NCI-H2107 treated with DMSO at 0.1 percent for 48 hours (cell line): Measurements from ENCODE around the gene PYGM.
A peak's percentile ranks its signal among the peaks of the same experiment; 100 is the strongest.

Experiments used
- DNase-seq: peaks from one replicate; lab custom pipeline; 2025; ENCODE audit not compliant: unreplicated experiment; lab: John Stamatoyannopoulos, UW

The PYGM gene

DNA sequence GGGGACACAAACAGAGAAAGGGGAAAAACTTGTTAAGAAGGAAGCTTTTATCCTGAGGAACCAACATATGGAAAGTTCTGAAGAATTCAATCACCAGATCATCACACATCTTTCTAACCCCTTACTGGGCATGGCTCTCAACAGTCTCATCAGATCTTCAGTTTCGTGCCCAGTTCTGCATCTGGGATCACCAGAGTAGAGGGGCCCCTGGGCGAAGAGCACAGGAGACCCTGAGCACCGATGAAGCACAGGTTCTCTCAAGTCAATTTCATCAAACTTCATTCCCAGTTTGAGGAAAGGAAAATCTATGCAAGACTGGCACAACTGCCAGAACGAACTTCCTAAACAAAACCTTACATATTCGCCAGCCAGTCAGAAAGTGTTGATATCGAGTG, 8.5 kb upstream of the PYGM start:
- DNase-seq = no peak

DNA sequence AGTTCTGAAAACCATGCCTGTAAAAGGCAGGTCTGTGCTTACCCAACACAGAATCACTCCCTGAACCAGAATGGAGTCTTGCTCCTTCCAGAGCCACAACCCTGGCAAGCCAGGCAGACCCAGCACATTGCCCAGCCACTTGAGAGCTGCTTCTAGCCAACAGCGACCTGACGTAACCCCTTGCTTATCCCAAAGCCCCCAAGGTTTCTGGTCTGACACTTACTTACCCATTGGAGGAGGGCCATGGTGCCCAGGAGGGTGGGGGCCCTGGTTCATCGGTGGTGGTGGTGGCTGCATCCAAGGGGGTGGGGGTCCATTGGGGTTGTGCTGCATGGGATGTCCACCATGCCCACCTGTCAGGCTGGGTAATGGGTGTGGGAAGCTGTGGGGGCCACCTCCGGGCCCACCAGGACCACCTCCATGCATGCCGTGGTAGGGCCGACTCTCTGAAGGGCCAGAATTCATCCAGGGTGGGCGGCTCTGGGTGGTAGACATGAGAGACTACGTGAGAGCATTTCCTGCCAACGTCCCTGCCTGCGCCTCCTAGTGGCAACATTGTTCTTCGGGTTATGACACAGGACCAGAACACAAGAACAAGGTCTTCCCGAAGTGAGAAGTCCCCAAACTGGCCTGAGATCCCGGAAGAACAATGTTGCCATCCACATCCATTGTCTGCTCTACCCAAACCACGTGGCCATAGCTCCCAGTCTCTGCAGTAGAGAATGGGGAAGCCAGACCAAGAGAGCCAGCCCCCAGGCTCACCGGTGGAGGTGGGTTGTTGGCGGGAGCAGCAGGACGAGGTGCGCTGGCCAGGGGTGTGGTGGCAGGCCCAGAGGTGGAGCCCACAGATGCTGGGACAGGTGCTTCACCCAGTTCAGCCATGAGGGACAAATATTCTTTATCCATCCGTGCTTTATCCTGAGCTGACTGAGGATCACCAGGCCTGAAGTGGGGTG, 7.8 kb upstream of the PYGM start:
- DNase-seq = no peak

DNA sequence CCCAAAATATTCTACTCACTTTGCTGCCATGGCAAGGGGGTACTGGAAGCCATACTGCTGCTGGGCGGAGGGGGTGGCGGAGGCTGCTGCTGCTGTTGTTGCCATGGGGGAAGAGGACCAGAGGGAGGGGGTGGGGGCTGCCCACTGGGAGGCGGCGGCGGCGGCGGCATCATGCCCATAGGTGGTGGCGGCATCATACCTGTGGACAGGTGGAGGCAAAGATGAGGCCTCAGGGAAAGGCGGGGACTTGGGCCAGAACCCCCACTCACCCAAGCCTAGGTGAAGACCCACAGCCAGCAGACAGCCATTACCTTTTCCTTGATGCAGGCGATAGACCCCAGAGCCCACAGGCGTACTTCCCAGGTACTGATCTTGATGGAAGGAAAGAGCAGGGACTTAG, 7.1 kb upstream of the PYGM start:
- DNase-seq = no peak

DNA sequence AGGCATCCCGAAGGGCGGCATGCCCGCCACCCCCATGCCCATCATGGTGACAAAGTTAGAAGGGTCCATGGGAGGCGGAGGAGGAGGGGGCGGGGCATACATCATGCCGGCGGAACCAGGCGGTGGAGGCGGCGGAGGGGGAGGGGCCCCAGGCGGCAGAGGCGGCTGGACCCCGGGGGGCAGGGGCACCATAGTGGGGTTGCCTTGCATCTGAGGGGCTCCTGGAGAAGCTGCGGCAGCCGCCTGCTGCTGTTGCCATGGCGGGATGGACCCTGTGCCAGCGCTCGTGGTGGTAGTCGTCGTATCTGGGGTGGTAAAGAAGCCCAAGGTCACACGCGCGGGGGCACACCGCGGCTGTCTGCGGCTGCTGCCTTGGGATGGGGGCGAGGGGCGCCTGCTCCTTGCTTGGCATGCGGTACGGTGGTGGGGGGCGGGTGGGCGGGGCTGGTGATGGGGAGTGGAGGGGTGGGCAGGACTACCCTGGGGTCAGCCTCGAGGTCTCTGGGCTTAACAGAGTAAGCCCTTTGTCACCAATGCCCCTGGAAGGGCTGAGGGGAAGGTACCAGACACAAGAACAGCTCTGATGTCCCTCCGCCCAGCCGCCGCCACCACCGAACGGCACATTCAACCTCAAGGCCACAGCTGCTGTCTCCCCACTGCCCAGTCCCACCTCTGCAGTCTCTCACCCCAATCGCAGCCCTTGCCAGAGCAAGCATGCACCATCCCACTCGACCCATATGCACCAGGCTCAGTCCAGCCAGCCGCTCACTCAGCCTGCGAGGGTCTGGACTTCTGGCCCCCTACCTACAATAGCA, 6.3 kb upstream of the PYGM start:
- DNase-seq = no peak

DNA sequence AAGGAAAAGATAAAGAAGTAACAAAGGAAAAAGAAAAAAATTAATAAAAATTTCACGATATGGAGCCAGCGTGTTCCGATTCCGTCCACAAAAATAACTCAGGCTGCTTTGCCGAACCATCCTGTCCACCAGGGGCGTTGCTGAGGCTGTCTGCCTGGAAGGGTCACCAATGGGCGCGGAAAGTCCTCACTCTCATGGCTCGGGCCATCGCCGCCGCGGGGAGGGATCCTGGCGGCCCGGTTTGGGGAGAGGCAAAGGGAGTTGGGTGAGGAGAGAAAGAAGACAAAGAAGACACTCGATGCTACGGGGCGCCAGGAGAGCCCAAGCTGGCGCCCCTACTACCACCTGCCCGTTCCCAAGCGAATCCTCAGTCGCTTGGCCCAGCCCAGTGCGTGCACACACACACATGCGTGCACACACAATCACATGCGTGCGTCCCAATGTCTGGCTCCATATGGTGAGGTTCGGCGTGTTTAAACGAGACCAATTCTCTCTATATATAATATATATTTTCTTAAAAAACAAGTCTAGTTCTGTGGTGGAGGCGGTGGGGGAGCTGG, 5.6 kb upstream of the PYGM start:
- DNase-seq = no peak

DNA sequence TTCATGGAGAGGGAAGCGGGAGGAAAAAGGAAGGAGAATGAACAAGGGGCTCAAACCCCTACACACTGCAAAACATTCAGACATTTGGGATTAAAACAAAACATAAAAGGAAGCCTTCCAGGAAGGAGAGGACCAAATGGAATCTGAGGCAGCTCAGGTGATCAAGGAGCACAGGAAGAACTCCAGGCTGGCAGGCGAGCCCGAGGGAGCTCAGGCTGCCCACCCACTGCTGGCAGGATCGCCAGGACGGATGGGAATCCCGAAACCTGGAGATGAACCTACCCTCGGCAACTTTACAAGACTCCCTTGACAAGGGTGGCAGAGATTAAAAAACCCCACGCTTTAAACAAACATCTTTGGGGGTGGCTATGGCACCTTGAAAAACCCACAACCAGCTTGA, 5.0 kb upstream of the PYGM start:
- no peak for DNase-seq

DNA sequence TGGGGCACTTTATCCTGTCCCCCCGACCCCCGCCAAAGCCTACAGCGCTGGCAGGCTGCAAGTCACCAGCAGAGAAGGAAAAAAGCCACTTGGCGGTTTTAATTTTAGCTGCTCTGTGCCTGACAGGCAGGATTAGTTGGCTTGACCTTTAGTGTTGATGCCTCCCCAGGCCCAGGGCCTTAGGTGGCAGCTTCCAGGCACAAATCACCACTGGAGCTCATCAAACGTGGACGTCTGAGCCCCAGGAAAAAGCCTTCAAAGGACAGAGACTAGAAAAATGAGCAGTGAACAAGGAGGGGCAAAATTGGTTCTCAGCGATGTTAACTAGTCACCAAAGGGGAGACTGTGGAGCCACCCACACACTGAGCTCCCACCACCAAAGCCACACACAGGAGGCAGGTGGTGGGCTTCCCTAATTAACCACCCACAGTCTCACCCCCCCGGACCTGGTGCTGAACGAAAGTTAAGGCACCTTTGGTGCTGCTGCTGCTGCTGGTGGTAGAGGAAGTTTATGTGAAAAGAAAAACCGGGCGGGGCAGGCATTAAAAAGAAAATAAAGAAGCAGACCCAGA, 4.4 kb upstream of the PYGM start:
- DNase-seq = no peak

DNA sequence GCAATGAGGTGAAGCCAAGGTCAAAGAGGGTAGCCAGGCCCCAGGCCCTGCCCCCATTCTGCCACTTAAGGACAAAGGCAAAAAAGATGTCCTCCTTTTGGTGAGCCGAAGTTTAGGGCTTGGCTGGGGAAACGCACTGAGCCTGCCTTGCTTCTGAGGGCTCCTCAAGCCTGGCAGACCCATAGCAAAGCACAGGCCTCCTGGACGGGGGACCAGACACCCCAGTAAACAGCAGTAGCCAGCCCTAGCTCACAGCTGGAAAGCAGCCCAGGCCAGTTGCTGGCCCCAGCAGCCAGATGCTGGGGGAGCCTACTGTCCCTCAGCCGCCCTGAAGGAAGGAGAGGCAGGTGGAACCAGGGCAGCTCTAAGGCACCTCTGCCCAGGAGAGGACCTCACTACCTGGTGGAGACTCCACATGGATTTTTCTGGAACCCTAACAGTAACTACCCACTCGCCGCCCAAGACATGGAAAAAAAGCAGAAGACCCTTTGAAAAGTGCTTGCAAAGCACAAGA, 3.8 kb upstream of the PYGM start:
- no peak for DNase-seq

DNA sequence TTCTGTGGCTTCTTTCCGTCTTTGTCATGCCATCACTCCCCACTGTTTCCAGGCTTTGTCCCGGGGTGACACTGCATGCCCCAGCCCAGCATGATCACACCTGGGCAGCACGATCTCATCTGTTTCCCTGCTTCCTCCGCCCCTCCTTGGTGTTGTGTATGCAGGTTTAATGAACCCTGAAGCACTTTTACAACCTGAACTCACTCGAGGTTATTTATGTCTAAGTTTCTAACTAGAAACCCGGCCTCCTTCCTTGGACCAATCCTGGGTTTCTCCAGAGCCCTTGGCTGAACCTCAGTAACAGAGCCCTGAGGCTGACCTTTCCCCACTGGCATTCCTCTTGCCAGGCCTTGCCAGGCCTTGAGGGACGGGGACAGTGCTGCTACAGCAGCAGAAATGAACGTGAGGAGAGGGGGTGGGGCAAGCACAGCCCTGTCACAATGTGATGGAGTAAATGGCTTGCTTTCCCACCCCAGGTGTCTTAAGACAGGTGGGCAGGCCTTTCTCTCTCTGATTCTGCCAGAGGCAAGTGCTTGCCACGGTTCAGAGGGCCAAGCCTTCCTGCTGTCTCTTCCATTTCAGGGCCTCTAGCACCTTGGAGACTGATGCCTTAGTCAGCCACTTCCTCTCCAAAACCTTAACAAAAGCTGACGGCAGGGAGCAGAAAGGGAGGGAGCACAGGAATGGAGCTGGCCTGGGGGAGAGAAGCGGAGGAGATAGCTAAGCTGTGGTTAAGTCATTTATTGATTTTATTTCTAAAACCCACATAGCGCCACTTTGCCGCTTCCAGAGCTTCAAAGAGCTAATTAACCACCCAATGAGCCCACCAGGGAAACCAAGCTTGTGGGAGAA, 3.1 kb upstream of the PYGM start:
- peak; percentile 70 for DNase-seq

DNA sequence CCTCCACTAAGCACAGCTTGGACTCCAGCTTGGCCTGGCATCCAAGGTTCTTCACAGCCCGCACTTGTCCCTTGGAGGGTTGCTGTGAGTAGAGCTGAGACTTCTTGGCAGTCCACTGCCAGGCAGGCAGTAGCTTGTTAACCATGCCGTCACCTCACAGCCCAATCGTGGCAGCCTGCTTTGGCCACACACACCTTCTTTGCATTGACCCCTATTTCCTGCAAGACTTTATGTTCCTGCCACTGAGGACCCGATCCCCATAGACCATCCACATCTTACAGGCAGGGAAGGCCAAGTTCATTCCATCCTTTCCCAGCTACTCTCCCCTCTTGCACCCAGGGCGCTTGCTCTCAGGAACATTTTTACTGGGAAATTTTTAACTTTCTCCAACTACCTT, 2.5 kb upstream of the PYGM start:
- no peak for DNase-seq

DNA sequence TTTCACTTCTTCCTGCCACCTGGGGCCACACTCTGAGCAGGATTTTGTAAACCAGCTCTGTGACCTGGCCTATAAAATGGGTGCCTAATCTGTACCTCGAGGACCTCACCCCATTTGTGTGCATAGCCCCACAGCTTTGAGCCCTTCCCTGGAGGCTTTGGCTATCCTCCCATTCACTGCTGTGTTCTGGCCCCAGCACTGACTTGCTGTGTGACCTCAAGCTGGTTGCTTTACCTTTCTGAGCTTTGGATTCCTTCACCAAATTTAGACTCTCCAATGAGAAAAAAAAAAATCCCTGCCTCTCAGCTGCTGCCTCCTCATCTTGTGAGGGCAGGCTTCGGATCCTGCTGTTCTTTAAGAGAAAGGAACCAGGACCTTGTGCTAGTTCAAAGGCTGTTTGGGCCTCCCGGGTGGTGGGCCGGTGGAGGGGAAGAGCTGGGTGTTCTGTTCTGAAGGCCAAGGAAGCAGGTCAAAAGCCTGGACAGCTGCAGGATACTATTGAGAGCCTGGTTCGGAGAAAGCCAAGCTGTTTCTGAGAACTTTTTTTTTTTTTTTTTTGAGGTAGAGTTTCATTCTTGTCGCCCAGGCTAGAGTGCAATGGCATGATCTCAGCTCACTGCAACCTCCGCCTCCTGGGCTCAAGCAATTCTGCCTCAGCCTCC, 1.1 kb upstream of the PYGM start:
- DNase-seq = no peak

DNA sequence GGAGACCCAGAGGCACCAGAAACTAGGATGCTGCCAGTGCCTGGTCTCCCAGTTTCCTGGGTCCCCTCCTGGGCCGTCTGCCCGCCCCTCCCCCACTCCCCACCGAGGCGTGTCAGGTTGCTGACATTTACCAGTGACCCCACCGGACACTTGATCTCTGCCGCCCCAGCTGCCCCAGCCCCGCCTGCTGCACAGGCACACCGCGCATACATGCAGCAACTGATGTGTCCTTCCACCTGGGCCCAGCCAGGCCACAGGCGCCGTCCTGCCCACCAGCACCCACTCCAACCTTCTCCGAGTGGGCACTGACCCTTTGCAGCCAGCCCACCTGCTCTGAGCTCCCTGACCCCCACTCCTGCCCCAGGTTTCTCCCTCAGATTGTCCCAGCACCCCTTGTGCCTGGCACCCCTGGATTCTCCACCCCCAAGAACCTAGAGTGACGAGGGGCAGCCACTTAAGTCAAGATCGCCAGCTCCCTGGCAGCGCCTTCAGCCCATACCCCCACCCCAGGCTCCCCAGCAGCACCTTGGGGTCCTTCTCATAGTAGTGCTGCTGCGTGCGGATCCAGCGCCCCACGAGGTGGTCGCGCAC, 548 bp downstream of the PYGM start:
- DNase-seq = no peak

DNA sequence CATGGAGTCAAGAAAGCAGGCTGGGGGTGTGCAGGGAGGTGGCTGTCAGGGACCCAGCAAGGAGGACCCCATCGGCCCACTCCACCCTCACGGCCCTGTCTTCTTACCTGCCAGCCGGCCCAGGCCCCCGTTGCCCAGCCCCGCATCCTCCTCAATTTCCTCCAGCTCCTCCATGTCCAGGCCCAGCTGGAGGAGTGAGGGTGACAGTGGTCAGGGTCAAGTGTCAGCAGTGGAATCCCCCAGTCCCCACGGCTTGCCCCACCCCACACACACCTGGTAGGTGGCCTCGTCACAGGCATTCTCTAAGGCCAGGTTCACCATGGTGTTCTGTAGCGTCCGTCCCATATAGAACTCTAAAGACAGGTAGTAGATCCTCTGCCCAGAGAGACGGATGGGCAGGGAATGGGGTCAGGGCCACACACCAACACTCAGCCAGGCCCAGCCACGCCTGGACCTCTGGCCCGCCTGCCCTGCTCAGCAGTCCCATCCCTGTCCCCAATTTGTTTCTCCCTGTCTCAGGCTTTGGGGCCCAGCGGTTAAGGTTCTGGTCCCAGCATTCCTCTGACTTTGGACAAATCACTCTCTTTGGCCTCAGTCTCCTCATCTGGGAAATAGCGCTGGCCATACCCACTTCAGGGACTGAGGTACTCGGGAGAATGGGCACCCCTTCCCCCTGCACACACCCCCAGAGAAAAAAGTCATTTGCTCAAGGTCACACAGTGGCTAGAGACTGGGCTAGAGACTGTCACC, 1.3 kb downstream of the PYGM start:
- DNase-seq = no peak

DNA sequence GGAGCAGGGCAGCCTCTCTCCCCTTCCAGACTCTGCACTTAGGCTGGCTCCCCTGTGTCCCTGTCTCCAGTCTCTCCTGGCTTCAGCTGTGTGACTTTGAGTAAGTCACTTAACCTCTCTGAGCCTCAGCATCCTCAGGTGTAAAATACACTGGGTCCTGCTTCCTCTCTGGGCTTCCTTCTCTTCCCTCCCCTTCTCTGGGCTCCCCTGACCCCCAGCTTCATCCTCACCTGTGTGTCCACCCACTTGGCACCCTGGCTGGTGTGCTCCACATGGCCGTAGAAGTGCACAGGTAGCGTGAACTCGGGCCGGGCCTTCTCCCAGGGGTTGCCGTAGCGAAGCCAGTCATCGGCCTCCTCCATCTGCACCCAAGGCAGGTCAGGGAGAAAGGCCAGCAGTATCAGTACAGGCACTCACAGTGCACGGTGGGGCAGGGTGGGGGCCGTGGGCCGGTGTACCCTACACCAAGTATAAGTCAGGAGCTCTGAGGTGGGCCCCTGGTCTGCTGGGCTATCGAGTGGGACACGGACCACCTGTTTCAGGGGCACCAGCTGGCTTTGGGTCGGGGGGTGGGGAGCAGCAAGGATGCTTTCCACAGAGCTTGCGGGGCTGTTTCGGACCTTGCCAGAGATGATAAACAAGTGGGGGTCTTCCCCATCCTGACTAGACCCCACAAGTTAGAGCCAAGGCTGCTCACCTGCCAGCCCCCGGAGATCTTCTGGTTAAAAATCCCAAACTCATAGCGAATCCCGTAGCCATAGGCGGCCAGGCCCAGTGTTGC, 2.0 kb downstream of the PYGM start:
- DNase-seq = no peak

DNA sequence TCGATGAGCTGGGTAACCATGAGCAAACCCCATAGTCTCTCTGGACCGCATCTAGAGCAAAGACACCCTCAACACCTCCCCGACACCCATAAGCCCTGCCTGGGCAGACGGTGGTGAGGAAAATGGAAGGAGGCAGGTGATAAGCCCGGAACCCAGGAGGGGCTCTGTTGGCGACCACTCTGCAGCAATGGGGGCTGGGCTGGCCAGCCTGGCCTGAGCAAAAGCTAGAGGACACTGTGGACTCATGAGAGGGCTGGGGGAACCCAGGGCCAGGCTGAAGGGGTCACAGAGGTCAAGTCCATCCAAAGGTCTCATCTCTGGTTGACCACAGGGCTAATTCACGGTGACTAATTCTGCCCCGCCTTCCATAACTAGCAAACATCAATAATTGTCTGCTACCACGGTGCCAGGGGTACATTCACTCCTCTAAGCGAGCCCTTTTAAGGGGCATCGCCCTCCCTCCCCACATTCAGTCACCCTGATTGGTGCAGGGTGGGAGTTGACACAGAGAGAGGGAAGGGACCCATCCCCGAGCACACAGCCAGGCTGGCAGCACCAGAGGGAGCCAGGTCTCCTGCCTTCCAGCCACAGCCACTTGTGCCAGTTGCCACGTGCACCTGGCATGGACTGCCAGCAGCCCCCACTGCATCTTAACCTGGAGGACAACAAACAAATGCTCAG, 4.0 kb downstream of the PYGM start:
- no peak for DNase-seq

DNA sequence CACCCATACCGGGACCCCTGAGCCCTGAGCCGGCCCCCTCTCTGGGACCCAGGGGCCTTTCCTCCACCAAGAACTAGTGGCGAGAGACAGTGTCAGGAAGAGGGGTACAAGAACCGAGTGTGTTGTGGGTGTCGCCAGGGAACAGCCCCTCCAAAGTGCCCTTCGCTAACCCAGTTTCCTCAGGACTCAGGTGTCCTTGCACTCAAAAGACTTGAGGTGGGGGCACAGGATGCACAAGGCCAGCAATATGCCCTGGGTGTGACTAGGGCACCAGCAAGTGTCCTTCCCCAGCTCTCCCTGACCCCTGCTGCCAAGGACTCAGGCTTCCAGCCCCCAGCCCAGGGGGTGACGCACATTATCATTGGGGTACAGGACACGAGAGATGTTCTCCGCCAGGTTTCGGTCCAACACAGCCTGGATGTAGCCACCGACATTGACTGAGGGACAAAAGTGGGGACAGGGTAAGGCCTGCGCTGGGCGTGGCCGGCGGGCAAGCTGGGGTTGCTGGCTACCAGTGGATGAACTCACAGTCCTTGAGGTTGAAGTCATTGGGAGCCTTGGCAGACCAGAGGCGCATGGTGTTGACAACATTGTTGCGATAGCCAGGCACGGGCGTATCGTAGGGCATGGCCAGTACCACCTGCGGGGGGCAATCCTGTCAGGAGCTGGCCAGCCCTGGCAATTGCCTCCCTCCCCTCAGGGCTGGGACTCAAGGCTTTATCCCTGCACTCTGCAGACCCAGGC, 4.7 kb downstream of the PYGM start:
- DNase-seq = no peak
